ENCODE data around the gene PDZRN4.

- TF ChIP-seq, protein P1, sequence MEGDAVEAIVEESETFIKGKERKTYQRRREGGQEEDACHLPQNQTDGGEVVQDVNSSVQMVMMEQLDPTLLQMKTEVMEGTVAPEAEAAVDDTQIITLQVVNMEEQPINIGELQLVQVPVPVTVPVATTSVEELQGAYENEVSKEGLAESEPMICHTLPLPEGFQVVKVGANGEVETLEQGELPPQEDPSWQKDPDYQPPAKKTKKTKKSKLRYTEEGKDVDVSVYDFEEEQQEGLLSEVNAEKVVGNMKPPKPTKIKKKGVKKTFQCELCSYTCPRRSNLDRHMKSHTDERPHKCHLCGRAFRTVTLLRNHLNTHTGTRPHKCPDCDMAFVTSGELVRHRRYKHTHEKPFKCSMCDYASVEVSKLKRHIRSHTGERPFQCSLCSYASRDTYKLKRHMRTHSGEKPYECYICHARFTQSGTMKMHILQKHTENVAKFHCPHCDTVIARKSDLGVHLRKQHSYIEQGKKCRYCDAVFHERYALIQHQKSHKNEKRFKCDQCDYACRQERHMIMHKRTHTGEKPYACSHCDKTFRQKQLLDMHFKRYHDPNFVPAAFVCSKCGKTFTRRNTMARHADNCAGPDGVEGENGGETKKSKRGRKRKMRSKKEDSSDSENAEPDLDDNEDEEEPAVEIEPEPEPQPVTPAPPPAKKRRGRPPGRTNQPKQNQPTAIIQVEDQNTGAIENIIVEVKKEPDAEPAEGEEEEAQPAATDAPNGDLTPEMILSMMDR (IDR thresholded peaks at IDR 0.05), result no peak
- TF ChIP-seq POLR2A (IDR thresholded peaks at IDR 0.05), result no peak
Measured at GRCh38 chr12:41552588-41552987, 364.5 kb downstream of the PDZRN4 start.
